ENCODE measurements around the gene CD300LF.

DNA sequence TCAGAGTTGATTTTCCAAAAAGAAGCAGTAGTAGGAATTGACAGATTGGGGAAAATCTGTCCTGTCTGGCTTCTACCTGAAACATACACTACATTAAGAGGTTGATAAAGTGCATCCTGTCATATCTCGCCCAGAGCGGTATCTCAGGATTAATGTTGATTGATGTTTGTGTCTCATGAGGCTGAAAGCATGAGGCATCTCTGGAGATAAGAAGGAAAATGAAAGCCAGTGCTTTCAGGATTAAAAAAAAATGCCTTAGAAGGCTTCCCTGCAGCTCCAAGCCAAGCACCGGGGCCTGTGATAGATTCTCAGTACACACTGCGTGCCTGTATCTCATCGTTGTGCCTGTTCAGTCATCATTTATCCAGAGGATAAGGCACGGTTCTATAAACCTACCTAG lies 62.8 kb downstream of the CD300LF start:
- TF ChIP-seq HNF4A (conservative IDR thresholded peaks at IDR 0.05) (no peak), TAF1 (conservative IDR thresholded peaks at IDR 0.05) (no peak)
- TF ChIP-seq, protein P1, sequence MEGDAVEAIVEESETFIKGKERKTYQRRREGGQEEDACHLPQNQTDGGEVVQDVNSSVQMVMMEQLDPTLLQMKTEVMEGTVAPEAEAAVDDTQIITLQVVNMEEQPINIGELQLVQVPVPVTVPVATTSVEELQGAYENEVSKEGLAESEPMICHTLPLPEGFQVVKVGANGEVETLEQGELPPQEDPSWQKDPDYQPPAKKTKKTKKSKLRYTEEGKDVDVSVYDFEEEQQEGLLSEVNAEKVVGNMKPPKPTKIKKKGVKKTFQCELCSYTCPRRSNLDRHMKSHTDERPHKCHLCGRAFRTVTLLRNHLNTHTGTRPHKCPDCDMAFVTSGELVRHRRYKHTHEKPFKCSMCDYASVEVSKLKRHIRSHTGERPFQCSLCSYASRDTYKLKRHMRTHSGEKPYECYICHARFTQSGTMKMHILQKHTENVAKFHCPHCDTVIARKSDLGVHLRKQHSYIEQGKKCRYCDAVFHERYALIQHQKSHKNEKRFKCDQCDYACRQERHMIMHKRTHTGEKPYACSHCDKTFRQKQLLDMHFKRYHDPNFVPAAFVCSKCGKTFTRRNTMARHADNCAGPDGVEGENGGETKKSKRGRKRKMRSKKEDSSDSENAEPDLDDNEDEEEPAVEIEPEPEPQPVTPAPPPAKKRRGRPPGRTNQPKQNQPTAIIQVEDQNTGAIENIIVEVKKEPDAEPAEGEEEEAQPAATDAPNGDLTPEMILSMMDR (IDR thresholded peaks at IDR 0.05; ENCODE audit: low read depth, low read length, missing input control) = no peak

Measured in liver (tissue), 3 donors.